Fibroblast of pulmonary artery (primary cell): ENCODE results near the gene ALG6.
A peak's percentile ranks its signal among the peaks of the same experiment; 100 is the strongest.

Source experiments
- DNase-seq: peaks from one replicate; pipeline ENCODE4 v3.0.0-alpha.2; 2010; ENCODE audit warnings: low read depth
- H3K4me3 ChIP-seq: replicated peaks from 2 replicates; pipeline ENCODE4 v1.5.1; 2011; ENCODE audit warnings: low read depth, mild to moderate bottlenecking, control low read depth, low read length, moderate library complexity
- TF ChIP-seq, protein P1 (sequence below): IDR thresholded peaks from 2 replicates; pipeline ENCODE4 v1.5.1; 2011; ENCODE audit warnings: mild to moderate bottlenecking, control low read depth, low read length, inconsistent platforms; ENCODE audit errors: missing control alignments

The ALG6 gene

GRCh38 chr1:63326106-63326472, 41.3 kb upstream of the ALG6 start:
- TF ChIP-seq, protein P1, sequence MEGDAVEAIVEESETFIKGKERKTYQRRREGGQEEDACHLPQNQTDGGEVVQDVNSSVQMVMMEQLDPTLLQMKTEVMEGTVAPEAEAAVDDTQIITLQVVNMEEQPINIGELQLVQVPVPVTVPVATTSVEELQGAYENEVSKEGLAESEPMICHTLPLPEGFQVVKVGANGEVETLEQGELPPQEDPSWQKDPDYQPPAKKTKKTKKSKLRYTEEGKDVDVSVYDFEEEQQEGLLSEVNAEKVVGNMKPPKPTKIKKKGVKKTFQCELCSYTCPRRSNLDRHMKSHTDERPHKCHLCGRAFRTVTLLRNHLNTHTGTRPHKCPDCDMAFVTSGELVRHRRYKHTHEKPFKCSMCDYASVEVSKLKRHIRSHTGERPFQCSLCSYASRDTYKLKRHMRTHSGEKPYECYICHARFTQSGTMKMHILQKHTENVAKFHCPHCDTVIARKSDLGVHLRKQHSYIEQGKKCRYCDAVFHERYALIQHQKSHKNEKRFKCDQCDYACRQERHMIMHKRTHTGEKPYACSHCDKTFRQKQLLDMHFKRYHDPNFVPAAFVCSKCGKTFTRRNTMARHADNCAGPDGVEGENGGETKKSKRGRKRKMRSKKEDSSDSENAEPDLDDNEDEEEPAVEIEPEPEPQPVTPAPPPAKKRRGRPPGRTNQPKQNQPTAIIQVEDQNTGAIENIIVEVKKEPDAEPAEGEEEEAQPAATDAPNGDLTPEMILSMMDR, result no peak
- H3K4me3 ChIP-seq, result no peak overlapping the region
- DNase-seq, result no peak

GRCh38 chr1:63326473-63327380, 40.7 kb upstream of the ALG6 start:
- TF ChIP-seq, protein P1, result no peak
- H3K4me3 ChIP-seq, result no peak overlapping the region
- DNase-seq, result no peak

- DNase-seq, result peak; percentile 74
- H3K4me3 ChIP-seq, result no peak overlapping the region
- TF ChIP-seq, protein P1, result peak; percentile 84
Measured at GRCh38 chr1:63327417-63328054, 39.9 kb upstream of the ALG6 start.

DNA sequence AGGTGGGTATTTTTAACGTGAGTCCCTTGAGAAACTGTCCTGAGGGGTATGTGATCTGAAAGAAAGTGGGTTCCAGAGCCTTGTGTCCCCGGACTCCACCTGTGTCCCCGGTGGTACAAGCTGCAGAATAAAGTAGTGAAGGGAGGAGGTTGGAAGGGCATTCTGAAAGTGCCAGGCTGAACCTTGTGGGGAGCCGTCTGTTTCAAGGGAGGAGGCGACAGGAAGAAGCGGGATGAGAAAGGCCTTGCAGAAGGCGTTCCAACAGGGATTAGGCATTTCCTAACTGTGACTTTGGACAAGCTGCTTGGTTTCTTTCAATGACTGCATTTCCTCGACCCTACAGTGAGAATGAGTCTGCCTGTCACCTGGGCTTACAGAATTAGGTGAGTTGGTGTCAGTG, 39.3 kb upstream of the ALG6 start:
- H3K4me3 ChIP-seq, result no peak overlapping the region
- TF ChIP-seq, protein P1, result no peak
- DNase-seq, result no peak

- no peak for DNase-seq
Measured at GRCh38 chr1:63328781-63329180, 38.6 kb upstream of the ALG6 start.

GRCh38 chr1:63329621-63330330, 37.7 kb upstream of the ALG6 start:
- TF ChIP-seq, protein P1, result no peak
- H3K4me3 ChIP-seq, result no peak overlapping the region
- DNase-seq, result no peak

More at GRCh38 chr1:63328781-63329180, 38.6 kb upstream of the ALG6 start:
- H3K4me3 ChIP-seq, result no peak overlapping the region
- TF ChIP-seq, protein P1, result no peak
